Esophagus muscularis mucosa (tissue), 3 donors: ENCODE results near the gene KANK2.

ENCODE experiments used
- POLR2A ChIP-seq: fragments of 450-650 bp; IDR thresholded peaks from one replicate; pipeline ENCODE4 v1.6.1; 2017; ENCODE audit warnings: antibody characterized with exemption, moderate library complexity, mild to moderate bottlenecking, low read depth
- POLR2AphosphoS5 ChIP-seq, 2 donors: sonication (generic); formaldehyde crosslinking; IDR thresholded peaks; one replicate each; pipeline ENCODE4 v1.6.1; 2017; ENCODE audit warnings: antibody characterized with exemption in 2 of 2
- TF ChIP-seq, protein P1 (sequence below), 3 experiments: fragments of 200-600 bp in 2 of 3; fragments of 450-650 bp in 1 of 3; sonication (generic) in 2 of 3; IDR thresholded peaks; one replicate each; pipeline ENCODE4 v1.5.1; 2017 to 2019; ENCODE audit warnings: antibody characterized with exemption in 3 of 3, mild to moderate bottlenecking in 2 of 3, moderate library complexity in 1 of 3

GRCh38 chr19:11140896-11141295, 56.4 kb downstream of the KANK2 start:
- TF ChIP-seq, protein P1, sequence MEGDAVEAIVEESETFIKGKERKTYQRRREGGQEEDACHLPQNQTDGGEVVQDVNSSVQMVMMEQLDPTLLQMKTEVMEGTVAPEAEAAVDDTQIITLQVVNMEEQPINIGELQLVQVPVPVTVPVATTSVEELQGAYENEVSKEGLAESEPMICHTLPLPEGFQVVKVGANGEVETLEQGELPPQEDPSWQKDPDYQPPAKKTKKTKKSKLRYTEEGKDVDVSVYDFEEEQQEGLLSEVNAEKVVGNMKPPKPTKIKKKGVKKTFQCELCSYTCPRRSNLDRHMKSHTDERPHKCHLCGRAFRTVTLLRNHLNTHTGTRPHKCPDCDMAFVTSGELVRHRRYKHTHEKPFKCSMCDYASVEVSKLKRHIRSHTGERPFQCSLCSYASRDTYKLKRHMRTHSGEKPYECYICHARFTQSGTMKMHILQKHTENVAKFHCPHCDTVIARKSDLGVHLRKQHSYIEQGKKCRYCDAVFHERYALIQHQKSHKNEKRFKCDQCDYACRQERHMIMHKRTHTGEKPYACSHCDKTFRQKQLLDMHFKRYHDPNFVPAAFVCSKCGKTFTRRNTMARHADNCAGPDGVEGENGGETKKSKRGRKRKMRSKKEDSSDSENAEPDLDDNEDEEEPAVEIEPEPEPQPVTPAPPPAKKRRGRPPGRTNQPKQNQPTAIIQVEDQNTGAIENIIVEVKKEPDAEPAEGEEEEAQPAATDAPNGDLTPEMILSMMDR (IDR thresholded peaks at IDR 0.05): no peak
- TF ChIP-seq POLR2AphosphoS5 (IDR thresholded peaks at IDR 0.05) (no peak), POLR2A (no peak)
